COLO668 (cell line): ENCODE measurements around the gene RNF224.

Source experiments
- DNase-seq: peaks from one replicate; lab custom pipeline; 2025; ENCODE audit not compliant: unreplicated experiment; lab: John Stamatoyannopoulos, UW

The RNF224 gene

GRCh38 chr9:137225699-137226331 is 1.5 kb upstream of the RNF224 start:
- no peak for DNase-seq

DNA sequence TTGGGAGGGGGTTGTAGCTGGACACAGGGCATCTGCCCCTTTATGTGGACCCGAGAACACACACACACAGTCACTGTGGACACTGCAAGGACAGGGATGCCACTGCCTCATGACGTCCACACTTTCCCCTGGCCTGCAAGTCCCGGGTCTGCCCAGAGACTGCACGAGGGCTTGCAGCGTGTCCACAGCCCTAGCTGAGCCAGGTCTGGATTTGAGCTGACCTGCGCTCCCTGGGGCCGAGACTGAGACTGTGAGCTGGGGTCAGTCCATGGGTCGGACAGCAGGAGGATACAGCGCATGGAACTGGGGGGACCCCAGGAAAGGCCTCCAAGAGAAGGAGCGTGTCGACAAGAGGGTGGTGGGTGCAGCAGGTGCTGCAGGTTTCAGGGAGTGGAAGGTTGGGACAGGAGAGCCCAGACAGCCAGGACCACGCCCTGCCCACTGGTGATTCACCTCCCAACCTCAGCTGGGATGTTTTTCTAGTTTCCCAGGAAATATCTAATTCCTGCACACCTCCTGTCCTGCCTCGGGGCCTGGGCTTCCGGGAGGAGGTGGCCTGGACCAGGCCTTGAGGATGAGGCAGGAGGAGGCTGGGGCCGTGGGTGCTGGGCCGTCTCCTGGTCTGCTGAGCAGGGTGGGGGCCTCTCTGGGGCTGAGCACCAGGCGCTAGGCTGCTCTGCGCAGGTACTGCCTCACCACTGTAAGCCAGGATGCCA is 806 bp upstream of the RNF224 start:
- DNase-seq: no peak

DNA sequence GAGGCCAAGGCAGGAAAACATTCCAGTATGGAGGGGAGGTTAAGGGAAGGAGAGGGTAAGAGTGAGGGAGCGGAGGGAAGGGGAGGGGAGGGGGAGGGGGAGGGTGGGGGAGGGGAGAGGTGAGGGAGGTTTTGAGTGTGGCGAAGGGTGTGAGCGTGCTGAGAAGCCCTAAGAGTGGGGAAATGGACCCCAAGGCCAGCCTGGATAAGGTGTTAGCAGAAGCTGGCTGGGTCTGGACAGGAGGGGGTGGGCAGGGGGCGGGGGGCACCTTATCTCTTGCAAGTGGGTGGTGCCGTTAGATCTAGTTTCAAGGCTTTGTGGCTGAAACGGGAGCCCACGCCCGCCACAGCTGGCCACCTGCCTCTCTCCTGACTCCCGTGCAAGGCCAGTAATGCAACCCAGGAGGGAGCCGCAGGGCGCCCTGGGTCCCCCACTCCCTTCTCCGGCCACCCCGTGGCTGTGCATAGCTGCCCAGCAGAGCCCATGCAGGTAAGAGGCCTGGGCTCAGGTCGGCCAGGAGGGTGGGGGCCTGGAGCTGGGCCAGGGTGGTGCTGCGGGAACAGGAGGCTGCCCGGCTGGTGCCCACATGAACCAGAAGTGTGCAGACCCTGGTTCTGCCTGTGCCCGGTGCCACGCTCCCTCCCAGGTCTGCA is 677 bp downstream of the RNF224 start:
- no peak for DNase-seq

GRCh38 chr9:137228506-137228967 is 1.2 kb downstream of the RNF224 start:
- no peak for DNase-seq

DNA sequence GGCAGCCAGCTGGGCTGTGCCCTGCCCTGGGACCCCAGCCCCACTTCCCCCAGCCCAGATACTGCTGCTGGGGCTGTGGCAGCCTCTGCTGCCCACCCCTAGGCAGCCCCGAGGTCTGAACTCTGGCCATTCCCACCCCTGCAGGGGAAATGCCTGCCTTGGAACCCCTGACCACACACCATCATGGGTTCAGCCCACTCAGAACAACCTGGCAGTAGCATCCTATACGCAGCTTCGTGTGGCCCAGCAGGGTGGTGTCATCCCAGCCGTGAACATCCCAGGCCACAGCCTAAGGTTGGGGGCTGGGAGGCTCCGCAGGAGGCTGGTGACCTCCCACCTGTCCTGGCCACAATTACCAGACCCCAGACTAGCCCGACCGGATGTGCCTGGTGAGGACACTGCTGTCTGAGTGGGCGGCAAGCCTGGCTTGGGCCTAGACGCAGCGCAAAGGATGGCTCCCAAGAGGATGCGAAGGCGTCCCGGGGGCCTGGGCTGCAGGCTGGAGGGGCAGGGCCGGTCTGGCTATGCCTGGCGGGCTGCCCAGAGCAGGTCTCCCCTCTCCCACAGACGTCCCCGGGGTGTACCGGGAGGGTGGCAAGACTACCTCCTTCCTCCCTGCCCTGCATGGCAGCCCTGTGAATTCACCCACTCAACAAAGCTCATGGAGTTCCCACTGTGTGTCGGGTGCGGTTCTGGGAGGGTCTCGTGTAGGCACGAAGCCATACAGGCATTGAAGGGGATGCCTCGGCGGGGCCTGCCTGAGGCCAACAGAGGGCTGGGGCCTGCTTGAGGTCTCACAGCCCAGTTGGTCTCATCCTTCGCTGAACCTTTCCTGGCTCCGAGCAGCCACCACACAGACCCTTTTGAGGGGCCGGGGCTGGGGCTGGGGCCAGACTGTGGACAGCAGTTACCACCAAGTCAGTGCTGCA is 1.9 kb downstream of the RNF224 start:
- no peak for DNase-seq

DNA sequence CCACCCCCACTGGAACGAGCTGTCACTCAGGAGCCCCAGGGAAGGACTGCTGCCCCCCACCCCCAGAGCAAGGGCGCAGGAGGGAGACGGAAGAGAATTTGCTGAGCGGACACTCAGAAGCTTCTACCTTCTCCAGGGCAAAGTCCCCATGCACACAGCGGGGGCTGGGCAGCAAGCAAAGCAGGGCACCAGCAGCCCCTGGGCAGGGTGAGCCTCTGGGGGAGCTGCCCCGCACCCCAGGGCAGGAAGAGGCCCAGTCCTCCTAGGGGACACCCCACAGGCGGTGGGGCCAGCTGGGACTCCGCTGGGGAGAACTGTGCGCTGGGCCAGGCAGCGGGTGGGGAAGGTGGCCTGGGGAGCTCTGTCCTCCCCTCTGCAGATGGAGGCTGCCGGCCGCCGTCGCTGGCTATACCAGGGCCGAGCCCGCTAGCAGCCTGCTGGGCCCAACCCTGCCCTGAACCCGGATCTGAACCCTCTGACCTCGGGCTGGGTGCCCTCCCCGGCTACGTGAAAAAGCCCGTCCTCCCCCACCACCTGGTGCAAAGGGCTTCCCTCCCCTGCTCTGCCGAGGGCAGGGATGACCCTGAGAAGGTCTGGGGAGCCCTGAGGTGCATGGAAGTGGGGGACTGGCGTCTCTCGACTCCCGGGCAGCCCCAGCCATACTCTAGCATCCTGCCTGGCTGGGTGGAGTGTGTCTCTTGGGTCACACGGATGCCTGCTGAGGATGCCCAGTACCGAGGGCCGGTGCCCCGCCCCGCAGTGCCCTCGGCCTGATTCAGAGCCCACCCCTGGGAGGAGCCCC is 2.8 kb downstream of the RNF224 start:
- no peak for DNase-seq

GRCh38 chr9:137230705-137231371 is 3.5 kb downstream of the RNF224 start, which contains the start of gene SLC34A3:
Gene SLC34A3, plus strand, starts transcription at chr9:137230901. Its CDS starts 802 bp downstream, at chr9:137231703.
- DNase-seq: no peak

GRCh38 chr9:137231372-137232039 is 4.2 kb downstream of the RNF224 start:
- no peak for DNase-seq

- DNase-seq: no peak
Measured at GRCh38 chr9:137232101-137232500, 4.8 kb downstream of the RNF224 start.

- no peak for DNase-seq
Measured at GRCh38 chr9:137232510-137232909, 5.2 kb downstream of the RNF224 start.

DNA sequence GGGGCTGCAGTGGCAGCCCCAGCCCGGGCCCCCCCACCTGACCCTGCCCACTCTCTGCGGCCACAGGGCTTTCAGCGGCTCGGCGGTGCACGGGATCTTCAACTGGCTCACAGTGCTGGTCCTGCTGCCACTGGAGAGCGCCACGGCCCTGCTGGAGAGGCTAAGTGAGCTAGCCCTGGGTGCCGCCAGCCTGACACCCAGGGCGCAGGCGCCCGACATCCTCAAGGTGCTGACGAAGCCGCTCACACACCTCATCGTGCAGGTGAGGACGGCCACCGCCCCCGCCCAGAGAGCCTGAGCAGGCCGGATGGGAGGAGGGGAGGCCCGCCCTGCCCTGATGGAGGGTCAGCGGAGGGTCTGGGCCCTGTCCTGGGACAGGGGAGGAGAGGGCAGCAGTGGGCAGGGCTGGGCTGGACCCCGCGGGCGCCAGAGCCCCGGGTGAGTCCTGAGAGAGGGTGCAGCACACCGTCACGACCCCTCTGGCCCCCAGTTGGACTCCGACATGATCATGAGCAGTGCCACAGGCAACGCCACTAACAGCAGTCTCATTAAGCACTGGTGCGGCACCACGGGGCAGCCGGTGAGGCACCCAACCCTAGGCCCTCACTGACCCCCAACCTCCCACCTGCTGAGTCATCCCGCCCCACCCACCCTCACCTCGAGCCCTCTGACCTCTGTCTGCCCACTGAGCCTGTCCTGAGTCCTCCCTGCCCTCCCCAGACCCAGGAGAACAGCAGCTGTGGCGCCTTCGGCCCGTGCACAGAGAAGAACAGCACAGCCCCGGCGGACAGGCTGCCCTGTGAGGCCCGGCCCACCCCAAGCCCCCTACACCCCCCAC is 6.1 kb downstream of the RNF224 start:
- DNase-seq: peak; percentile 63

DNA sequence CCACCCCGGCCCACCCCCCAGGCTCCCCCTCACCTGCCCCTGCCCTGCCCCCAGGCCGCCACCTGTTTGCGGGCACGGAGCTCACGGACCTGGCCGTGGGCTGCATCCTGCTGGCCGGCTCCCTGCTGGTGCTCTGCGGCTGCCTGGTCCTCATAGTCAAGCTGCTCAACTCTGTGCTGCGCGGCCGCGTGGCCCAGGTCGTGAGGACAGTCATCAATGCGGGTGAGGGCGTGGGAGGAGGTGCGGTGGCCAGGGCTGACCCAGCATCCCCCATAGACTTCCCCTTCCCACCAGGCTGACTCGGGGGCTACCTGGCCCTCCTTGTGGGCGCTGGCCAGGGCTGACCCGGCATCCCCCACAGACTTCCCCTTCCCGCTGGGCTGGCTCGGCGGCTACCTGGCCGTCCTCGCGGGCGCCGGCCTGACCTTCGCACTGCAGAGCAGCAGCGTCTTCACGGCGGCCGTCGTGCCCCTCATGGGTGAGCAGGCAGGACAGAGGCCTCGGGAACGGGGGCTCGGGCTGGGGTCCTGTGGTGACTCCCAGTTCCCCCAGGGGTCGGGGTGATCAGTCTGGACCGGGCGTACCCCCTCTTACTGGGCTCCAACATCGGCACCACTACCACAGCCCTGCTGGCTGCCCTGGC is 6.9 kb downstream of the RNF224 start:
- peak; percentile 64 for DNase-seq

GRCh38 chr9:137234758-137235423 is 7.6 kb downstream of the RNF224 start:
- DNase-seq: no peak

DNA sequence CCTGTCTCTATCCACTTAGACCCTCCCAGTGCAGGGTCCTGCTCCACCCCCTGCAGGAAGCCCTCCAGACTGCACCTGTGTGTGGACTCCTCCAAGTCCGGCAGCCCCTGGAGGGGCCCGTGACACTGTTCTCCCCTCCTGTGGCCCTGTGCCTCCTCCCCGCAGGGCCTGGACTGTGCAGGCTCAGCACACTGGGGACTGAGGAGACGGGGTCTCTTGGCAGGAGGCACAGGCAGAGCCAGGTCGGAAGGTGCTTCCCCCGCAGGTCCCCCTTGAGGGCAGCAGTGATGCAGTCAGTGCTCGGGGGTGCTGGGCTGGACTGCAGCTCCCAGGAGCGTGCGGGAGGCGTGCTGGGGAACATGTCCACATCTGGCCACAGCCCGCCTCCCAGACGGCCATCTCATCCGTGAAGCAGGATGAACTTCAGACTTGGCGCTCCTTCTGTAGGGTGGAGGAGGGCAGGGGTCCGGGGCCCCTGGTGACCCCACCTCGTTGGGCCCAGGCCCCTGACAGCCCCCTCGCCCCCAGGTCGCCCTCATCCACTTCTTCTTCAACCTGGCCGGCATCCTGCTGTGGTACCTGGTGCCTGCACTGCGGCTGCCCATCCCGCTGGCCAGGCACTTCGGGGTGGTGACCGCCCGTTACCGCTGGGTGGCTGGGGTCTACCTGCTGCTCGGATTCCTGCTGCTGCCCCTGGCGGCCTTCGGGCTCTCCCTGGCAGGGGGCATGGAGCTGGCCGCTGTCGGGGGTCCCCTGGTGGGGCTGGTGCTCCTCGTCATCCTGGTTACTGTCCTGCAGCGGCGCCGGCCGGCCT is 8.3 kb downstream of the RNF224 start:
- no peak for DNase-seq

GRCh38 chr9:137236238-137236935 is 9.1 kb downstream of the RNF224 start:
- DNase-seq: peak; percentile 95

GRCh38 chr9:137236936-137237421 is 9.7 kb downstream of the RNF224 start:
- peak; percentile 81 for DNase-seq
